ENCODE measurements around the gene PTPRH.

DNA sequence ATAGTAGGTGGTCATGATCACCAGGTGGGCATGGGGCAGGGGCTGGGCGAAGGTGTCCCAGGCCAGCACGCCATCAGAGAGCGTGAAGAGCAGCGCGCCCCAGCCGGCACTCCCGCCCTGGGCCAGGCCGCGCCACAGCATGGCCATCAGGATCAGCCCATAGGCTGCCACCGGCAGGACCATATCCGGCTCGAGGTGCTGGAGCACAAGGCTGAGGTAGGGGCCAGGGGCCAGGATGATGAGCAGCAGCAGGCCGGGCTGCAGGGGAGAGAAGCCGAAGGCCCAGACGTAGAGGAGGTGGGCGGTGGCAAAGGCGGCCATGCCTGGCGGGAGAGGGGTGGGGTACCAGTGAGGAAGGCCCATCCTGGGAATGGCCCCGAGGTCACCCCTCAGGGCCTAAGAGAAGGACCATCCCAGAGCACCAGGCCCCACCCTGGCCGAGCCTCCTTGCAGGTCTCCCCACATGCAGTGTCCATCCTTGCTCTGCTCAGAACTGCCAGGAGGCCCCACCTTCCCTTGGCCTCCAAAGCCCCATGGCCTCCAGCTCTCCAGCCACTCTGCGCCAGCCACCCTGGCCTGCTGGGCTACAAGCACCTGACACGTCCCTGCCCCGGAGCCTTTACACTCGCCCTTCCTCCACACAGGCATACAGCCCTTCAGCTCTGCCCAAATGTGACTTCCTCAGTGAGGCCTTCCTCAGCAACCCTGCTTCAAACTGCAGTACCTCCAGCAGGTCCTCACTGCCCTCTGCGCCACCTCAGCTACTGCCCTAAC lies 18.1 kb upstream of the PTPRH start:
- no peak for TF ChIP-seq RAD21 (conservative IDR thresholded peaks at IDR 0.05)
- no peak for TF ChIP-seq EP300 (conservative IDR thresholded peaks at IDR 0.05; ENCODE audit: poor library complexity, severe bottlenecking)
- TF ChIP-seq, protein P1, sequence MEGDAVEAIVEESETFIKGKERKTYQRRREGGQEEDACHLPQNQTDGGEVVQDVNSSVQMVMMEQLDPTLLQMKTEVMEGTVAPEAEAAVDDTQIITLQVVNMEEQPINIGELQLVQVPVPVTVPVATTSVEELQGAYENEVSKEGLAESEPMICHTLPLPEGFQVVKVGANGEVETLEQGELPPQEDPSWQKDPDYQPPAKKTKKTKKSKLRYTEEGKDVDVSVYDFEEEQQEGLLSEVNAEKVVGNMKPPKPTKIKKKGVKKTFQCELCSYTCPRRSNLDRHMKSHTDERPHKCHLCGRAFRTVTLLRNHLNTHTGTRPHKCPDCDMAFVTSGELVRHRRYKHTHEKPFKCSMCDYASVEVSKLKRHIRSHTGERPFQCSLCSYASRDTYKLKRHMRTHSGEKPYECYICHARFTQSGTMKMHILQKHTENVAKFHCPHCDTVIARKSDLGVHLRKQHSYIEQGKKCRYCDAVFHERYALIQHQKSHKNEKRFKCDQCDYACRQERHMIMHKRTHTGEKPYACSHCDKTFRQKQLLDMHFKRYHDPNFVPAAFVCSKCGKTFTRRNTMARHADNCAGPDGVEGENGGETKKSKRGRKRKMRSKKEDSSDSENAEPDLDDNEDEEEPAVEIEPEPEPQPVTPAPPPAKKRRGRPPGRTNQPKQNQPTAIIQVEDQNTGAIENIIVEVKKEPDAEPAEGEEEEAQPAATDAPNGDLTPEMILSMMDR (IDR thresholded peaks at IDR 0.05; ENCODE audit: poor library complexity, severe bottlenecking) = no peak
- TF ChIP-seq POLR2AphosphoS5 (IDR thresholded peaks at IDR 0.05) = no peak
- TF ChIP-seq, protein P2, sequence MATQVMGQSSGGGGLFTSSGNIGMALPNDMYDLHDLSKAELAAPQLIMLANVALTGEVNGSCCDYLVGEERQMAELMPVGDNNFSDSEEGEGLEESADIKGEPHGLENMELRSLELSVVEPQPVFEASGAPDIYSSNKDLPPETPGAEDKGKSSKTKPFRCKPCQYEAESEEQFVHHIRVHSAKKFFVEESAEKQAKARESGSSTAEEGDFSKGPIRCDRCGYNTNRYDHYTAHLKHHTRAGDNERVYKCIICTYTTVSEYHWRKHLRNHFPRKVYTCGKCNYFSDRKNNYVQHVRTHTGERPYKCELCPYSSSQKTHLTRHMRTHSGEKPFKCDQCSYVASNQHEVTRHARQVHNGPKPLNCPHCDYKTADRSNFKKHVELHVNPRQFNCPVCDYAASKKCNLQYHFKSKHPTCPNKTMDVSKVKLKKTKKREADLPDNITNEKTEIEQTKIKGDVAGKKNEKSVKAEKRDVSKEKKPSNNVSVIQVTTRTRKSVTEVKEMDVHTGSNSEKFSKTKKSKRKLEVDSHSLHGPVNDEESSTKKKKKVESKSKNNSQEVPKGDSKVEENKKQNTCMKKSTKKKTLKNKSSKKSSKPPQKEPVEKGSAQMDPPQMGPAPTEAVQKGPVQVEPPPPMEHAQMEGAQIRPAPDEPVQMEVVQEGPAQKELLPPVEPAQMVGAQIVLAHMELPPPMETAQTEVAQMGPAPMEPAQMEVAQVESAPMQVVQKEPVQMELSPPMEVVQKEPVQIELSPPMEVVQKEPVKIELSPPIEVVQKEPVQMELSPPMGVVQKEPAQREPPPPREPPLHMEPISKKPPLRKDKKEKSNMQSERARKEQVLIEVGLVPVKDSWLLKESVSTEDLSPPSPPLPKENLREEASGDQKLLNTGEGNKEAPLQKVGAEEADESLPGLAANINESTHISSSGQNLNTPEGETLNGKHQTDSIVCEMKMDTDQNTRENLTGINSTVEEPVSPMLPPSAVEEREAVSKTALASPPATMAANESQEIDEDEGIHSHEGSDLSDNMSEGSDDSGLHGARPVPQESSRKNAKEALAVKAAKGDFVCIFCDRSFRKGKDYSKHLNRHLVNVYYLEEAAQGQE (IDR thresholded peaks at IDR 0.05; ENCODE audit: borderline replicate concordance) = no peak
- TF ChIP-seq MXI1 (conservative IDR thresholded peaks at IDR 0.05; ENCODE audit: poor library complexity, severe bottlenecking) = no peak
- no peak for TF ChIP-seq SMC3 (conservative IDR thresholded peaks at IDR 0.05; ENCODE audit: poor library complexity)
- no peak for TF ChIP-seq TAF1 (IDR thresholded peaks at IDR 0.05; ENCODE audit: low read depth)

Data from neural cell (in vitro differentiated cells).